NCI-H128 (cell line): ENCODE measurements around the gene IL6.

Experiments
- DNase-seq: peaks from one replicate; lab custom pipeline; 2025; ENCODE audit not compliant: unreplicated experiment; lab: John Stamatoyannopoulos, UW

Gene IL6

DNA sequence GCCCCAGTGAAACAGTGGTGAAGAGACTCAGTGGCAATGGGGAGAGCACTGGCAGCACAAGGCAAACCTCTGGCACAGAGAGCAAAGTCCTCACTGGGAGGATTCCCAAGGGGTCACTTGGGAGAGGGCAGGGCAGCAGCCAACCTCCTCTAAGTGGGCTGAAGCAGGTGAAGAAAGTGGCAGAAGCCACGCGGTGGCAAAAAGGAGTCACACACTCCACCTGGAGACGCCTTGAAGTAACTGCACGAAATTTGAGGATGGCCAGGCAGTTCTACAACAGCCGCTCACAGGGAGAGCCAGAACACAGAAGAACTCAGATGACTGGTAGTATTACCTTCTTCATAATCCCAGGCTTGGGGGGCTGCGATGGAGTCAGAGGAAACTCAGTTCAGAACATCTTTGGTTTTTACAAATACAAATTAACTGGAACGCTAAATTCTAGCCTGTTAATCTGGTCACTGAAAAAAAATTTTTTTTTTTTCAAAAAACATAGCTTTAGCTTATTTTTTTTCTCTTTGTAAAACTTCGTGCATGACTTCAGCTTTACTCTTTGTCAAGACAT lies 574 bp upstream of the IL6 start:
- no peak for DNase-seq

DNA sequence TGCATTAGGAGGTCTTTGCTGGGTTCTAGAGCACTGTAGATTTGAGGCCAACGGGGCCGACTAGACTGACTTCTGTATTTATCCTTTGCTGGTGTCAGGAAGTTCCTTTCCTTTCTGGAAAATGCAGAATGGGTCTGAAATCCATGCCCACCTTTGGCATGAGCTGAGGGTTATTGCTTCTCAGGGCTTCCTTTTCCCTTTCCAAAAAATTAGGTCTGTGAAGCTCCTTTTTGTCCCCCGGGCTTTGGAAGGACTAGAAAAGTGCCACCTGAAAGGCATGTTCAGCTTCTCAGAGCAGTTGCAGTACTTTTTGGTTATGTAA lies 675 bp downstream of the IL6 start:
- no peak for DNase-seq

DNA sequence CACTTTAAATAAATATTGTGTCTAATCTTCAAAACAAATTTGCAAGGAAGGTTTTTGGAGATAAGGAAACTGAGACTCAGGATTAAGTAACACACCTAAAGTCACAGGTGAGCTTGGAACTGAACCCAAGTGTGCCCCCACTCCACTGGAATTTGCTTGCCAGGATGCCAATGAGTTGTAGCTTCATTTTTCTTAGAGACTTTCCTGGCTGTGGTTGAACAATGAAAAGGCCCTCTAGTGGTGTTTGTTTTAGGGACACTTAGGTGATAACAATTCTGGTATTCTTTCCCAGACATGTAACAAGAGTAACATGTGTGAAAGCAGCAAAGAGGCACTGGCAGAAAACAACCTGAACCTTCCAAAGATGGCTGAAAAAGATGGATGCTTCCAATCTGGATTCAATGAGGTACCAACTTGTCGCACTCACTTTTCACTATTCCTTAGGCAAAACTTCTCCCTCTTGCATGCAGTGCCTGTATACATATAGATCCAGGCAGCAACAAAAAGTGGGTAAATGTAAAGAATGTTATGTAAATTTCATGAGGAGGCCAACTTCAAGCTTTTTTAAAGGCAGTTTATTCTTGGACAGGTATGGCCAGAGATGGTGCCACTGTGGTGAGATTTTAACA lies 1.5 kb downstream of the IL6 start:
- DNase-seq: no peak

DNA sequence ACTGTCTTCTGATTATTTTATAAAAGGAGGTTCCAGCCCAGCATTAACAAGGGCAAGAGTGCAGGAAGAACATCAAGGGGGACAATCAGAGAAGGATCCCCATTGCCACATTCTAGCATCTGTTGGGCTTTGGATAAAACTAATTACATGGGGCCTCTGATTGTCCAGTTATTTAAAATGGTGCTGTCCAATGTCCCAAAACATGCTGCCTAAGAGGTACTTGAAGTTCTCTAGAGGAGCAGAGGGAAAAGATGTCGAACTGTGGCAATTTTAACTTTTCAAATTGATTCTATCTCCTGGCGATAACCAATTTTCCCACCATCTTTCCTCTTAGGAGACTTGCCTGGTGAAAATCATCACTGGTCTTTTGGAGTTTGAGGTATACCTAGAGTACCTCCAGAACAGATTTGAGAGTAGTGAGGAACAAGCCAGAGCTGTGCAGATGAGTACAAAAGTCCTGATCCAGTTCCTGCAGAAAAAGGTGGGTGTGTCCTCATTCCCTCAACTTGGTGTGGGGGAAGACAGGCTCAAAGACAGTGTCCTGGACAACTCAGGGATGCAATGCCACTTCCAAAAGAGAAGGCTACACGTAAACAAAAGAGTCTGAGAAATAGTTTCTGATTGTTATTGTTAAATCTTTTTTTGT lies 2.3 kb downstream of the IL6 start:
- DNase-seq: no peak

DNA sequence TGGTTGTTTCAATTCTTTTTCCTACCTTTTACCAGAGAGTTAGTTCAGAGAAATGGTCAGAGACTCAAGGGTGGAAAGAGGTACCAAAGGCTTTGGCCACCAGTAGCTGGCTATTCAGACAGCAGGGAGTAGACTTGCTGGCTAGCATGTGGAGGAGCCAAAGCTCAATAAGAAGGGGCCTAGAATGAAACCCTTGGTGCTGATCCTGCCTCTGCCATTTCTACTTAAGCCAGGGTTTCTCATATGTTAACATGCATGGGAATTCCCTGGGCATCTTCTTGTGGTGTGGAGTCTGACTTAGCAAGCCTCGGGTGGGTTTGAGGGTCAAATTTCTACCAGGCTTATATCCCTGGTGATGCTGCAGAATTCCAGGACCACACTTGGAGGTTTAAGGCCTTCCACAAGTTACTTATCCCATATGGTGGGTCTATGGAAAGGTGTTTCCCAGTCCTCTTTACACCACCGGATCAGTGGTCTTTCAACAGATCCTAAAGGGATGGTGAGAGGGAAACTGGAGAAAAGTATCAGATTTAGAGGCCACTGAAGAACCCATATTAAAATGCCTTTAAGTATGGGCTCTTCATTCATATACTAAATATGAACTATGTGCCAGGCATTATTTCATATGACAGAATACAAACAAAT lies 3.2 kb downstream of the IL6 start:
- no peak for DNase-seq

DNA sequence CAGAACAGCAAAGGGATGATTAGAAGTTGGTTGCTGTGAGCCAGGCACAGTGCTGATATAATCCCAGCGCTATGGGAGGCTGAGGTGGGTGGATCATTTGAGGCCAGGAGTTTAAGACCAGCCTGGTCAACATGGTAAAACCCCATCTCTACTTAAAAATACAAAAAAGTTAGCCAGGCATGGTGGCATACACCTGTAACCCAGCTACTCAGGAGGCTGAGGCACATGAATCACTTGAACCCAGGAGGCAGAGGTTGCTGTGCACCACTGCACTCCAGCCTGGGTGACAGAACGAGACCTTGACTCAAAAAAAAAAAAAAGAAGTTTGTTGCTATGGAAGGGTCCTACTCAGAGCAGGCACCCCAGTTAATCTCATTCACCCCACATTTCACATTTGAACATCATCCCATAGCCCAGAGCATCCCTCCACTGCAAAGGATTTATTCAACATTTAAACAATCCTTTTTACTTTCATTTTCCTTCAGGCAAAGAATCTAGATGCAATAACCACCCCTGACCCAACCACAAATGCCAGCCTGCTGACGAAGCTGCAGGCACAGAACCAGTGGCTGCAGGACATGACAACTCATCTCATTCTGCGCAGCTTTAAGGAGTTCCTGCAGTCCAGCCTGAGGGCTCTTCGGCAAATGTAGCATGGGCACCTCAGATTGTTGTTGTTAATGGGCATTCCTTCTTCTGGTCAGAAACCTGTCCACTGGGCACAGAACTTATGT lies 4.1 kb downstream of the IL6 start:
- DNase-seq: no peak

DNA sequence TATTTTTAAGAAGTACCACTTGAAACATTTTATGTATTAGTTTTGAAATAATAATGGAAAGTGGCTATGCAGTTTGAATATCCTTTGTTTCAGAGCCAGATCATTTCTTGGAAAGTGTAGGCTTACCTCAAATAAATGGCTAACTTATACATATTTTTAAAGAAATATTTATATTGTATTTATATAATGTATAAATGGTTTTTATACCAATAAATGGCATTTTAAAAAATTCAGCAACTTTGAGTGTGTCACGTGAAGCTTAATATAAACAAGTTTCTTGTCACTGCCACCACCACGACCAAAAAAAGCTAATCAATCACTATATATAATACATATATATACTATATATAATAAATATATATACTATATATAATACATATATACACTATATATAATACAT lies 4.8 kb downstream of the IL6 start:
- DNase-seq: no peak

DNA sequence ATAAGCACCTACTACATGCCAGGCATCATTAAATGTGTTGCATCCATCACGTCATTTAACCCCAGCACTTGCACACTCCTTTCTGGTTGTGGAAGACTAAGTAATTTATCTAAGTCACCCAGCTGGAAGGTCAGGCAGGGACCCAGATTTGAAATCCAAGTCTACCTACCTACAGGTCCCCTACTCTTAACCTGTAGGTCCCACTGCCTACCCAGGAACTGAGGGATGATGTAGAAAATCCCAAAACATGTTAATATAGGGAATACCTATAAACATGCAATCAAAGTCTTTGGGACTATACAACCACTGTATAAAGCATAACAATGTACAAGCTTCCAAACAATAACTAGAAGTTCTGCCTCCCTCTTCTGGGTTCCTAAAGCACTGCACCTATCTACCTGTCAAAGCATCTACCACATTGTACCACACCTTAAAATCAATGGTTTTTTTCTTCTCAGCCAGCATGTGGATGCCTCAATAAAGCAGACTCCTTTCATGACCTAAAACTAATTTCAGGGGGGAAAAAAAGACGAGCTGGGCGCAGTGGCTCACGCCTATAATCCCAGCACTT lies 5.6 kb downstream of the IL6 start:
- DNase-seq: no peak

DNA sequence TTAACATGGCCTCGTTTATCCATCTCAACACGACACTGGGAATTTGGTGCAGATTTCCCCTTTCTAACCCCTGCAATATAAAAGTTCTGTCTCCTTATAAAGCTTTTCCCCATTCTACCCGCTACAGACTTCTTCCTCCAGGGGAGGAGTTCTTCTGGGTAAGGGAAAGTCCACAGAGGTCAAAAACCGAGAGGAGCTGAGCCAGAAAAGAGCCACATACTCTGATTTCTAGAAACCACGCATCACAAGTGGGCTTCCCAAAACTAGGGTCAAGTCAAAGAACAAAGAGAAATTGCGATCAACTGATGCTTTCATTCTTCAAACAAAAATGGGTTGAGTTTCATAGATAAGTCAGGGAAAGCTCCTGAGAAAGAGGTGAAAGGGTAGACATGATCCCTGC lies 6.8 kb downstream of the IL6 start:
- no peak for DNase-seq

DNA sequence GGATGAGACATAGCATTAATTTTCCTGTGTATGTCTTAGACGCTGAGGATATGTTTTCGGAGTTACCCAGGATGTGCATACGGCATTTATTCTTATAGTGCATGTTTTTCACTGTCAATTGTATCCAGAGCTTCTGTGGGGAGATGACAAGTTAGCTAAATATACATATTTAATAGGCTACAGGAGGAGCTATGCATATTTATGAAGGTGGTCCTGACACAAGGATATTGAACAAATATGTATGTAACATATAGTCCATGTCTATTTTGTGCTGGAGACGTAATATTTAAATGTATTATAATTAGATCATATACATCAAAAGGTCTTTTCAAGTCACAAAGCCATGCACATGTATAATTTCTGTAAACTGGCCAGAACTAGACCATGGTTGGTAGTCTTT lies 16.0 kb downstream of the IL6 start:
- no peak for DNase-seq

DNA sequence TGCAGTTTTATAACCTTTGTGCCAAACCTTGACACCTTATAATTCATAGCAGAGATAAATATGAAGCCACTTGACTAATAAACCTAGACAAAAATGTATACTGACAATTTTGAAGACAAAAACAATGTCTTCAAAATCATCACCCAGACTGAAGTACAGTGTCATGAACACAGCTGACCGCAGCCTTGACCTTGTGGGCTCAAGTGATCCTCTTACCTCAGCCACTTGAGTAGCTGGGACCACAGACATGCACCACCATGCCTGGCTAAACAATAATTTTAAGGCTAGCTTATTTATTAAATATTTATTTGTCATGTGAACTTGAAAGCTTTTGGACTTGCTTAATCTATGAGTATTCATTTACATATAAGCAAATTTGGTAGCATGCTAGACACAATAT lies 24.3 kb downstream of the IL6 start:
- no peak for DNase-seq

DNA sequence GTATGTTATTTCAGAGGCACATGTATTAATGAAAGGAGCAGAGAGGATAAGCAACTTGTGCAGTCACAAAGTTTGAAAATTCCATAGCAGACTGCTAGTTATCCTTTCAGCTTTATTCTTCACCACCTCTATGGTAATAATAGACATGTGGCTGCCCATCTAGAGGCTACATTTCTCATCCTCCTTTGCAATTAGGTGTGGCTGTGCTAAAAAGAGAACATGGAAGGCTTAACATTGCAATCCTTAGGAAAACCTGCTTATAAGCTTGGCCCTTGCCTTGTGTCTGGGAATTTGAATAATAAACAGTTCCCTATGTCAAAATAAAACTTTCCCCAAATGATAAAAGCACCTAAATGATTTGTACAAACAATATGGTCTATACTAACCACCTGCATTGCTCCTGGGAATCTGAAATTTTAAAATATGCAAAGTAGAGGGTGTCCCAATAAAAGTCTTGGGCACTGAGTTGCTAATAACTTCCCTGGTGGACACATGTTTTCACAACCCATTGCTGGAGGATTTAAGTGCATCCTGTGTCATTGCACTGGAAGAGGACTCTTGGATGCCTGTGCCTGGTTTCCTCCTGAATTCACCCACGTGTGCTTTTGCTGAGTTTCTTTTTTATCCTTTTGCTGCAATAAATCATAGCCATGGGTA lies 30.5 kb downstream of the IL6 start:
- no peak for DNase-seq

DNA sequence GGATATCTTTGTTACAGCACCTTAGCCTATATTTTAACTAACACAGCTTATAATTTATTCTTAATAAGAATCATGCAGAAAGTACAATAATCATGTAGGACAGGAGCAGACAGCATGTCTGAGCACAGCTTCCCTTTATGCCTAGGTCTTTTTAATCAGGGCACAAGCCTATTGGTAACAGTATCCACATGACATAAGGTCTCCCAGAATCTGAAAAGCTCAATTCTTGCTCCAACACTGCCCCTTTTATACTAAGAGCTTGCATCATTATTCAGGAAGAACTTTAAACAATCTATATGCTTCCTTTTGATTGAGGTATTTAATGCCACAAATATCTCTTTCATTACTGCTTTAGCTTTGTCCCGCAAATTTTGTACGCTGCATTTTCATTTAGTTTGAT lies 31.6 kb downstream of the IL6 start:
- DNase-seq: no peak

DNA sequence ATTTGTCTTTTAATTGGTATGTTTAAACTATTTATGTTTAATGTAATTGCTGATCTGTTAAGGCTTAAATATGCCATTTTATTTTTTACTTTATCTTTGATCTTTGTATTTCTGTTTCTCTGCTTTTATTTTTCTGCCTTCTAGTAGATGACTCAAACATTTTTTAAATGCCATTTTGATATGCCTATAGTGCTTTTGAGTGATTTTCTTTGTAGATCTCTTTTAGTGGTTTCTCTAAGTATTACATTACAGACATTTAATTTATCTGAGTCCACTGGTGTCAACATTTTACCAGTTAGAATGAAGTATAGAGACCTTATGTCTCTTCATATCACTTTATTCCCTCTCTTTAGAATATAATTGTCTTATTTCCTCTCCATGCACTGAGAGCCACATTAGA lies 32.7 kb downstream of the IL6 start:
- no peak for DNase-seq

DNA sequence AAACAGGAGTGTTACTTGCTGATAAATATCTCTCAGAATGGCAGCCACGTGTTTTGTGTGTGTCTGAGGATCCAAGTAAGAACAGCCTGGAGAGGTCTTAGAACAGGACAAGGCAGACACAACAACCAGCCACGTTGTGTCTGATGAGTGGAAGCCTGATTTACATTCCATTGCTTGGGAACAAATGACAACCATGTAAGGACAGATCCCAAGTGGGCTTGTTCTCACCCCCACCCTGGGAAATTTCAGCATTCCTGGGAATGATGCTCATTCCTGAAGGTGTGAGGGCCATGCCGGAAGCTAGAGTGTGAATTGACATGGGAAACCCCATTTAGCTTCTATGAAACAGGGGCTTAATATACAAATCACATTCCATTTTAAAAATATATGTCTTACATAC lies 35.9 kb downstream of the IL6 start:
- no peak for DNase-seq

DNA sequence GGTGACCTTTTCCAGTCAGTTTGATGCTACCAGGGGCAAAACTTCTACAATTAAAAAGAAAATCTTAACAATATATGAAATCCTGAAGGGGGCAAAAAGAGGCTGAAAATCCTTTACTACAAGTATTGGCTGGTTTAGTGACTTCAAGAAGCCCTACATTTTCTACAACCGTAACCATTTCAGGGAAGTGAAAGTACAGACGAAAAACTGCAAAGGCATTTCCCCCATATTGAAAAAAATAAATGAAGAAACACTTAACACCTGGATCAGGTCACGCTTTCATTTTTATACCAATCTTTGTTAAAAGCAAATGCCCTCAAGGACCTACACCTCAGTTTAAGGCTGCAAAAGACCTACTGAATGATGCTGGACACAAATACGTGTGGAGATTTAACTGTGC lies 38.6 kb downstream of the IL6 start:
- DNase-seq: no peak

DNA sequence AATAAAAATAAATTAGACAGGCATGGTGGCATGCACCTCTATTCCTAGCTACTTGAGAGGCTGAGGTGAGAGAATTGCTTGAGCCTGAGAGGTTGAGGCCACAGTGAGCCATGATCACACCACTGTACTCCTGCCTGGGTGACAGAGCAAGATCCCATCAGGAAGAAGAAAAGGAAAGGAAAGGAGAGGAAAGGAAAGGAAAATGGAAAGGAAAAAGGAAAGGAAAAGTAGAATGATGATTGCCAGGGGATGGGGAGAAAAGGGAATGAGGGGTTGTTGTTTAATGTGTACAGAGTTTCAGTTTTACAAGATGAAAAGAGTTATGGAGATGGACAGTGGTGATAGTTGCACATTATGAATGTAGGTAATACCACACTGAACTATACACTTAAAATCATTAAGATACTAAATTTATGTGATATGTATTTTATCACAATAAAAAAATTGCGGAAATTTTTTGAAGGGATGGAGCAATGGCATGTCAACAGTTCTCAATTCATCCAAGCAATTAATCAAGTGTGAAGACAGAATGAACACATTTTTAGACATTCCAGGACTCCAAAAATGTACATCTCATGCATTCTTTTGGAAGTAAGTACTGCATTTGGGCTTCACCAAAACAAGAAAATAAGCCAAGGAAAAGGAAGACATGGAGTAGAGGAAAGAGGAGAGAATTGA lies 44.3 kb downstream of the IL6 start:
- no peak for DNase-seq

DNA sequence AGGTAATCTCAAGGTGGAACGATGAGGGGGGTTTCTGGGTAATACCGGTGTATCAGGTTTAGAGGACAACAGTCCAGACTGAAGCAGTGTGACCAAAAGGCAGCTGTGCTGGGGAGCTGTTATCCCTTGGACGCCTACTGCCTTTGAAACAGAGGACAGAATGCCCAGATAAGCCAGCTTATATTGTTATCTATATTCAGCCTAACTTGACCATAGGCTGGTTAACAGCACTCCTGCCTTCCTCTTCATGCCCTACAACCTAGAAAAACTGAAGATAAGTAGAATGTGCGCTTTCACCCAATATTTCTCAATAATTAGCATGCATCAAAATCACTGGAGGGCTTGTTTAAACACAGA lies 44.9 kb downstream of the IL6 start:
- DNase-seq: no peak

DNA sequence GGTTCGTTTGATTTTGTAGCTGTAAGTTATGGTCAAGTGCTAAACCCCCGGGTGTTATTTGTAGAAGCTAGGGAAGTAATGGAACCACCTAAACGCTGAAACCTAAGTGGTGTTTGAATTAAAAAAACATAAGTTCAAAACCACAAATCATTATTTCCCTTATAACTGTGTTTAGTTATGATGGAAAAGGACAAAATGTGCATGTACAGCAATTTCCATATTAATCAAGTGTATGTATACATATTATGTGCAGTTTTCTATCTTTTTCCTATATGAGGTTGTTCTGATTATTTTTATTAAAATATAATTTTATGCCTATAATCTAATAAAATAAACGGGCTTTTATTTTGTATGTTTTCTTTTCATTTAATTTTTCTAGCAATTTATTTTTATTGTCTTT lies 45.9 kb downstream of the IL6 start:
- DNase-seq: no peak

DNA sequence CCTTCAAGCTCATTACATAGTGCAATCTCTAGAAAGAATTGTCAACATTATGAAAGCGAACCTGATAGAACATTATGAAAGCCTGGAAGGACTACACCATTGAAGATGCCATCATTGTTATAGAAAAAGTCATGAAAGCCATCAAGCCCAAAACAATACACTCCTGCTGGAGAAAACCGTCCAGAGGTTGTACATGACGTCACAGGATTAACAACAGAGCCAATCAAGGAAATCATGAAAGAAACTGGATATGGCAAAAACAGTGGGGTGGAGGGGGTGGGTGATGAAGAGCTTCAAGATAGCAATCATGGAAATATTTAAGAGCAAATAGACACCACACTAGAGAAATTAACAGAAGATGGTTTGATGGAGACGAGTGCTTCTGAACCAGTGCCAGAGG lies 50.0 kb downstream of the IL6 start:
- no peak for DNase-seq
